K562 (cell line): ENCODE results near the gene MFSD12. TPM values are rescaled to one million over a fixed set of nuclear protein-coding genes. Genes with fewer than 3 reads are reported as not detected.

Experiments
- ATAC-seq: fragments of 200-7000 bp; cut with Tn5 transposase; 3 replicates; pipeline ENCODE4 v1.9.1; 2020; ENCODE audit warnings: moderate library complexity
- BruUV-seq: library from RNA; stranded (reverse); fragments of 400-500 nt; replicated peaks from 2 replicates; lab custom pipeline; 2021; lab: Mats Ljungman, UMichigan
- CTCF ChIA-PET: fragments of 300-600 bp; formaldehyde crosslinking; extraction: SDS; loops from one replicate; lab custom pipeline; 2021; ENCODE audit warnings: low intra/inter-chr PET ratio; lab: Yijun Ruan, JAX
- POLR2A ChIA-PET: fragments of 300-600, 350-650 bp; sonication (Branson Sonifier 250); formaldehyde crosslinking; extraction: SDS; loops from one replicate; lab custom pipeline; 2021; ENCODE audit warnings: antibody characterized with exemption, inconsistent platforms; lab: Yijun Ruan, JAX
- DNase-seq, 4 experiments: peaks; one replicate each; pipeline versions ENCODE4 v3.0.0 to v3.0.0-alpha.2; 2011 to 2018; ENCODE audit warnings: low spot score in 3 of 4, mixed read lengths in 3 of 4; ENCODE audit errors: extremely low read depth in 1 of 4
- FAIRE-seq: peaks from 2 replicates; lab custom pipeline; 2011; peaks lifted over from hg19 to GRCh38; lab: Jason Lieb, UNC
- H2AFZ ChIP-seq: 2 replicates; pipeline ENCODE4 v1.6.0; 2011; ENCODE audit warnings: low read depth, low read length, control low read depth, inconsistent platforms
- H3K27ac ChIP-seq: fragments of 200-600 bp; 3 replicates; pipeline ENCODE4 v1.8.0; 2011; ENCODE audit warnings: low read depth, mild to moderate bottlenecking, control low read depth, inconsistent platforms, low read length, moderate library complexity, mixed read lengths; ENCODE audit errors: extremely low read depth
- H3K27me3 ChIP-seq, 2 experiments: fragments of 300-600 bp in 1 of 2; 2 replicates in 1 of 2; 3 replicates in 1 of 2; pipeline versions ENCODE4 v1.6.0 to v1.8.0; 2011; ENCODE audit warnings: inconsistent platforms in 2 of 2, low read length in 2 of 2, mild to moderate bottlenecking in 1 of 2, mixed read lengths in 1 of 2, moderate library complexity in 1 of 2; ENCODE audit not compliant: control insufficient read depth in 2 of 2, insufficient read depth in 2 of 2
- H3K36me3 ChIP-seq: fragments of 300-600 bp; 3 replicates; pipeline ENCODE4 v1.8.0; 2011; ENCODE audit warnings: mild to moderate bottlenecking, low read length, inconsistent platforms; ENCODE audit not compliant: control insufficient read depth, insufficient read depth
- H3K4me1 ChIP-seq, 2 experiments: fragments of 200-600 bp in 1 of 2; replicated peaks in 1 of 2; 2 replicates in 1 of 2; 3 replicates in 1 of 2; pipeline versions ENCODE4 v1.5.1 to v1.8.0; 2011; ENCODE audit warnings: inconsistent platforms in 2 of 2, low read length in 2 of 2, mild to moderate bottlenecking in 1 of 2, mixed read lengths in 1 of 2, moderate library complexity in 1 of 2; ENCODE audit not compliant: control insufficient read depth in 2 of 2, insufficient read depth in 2 of 2
- H3K4me2 ChIP-seq: 2 replicates; pipeline ENCODE4 v1.6.1; 2011; ENCODE audit warnings: low read length, control low read depth, inconsistent platforms, mixed read lengths; ENCODE audit not compliant: insufficient read depth
- H3K4me3 ChIP-seq: fragments of 200-600 bp; sonication (generic), shearing (Covaris generic); 2 replicates; pipeline ENCODE4 v1.5.1; 2016; ENCODE audit warnings: control low read depth, inconsistent platforms
- H3K79me2 ChIP-seq: fragments of 200-600 bp; 3 replicates; pipeline ENCODE4 v1.8.0; 2011; ENCODE audit warnings: low read length, inconsistent platforms; ENCODE audit not compliant: control insufficient read depth, insufficient read depth
- H3K9ac ChIP-seq, 2 experiments: 2 replicates each; pipeline versions ENCODE4 v1.6.0 to v1.6.1; 2011; ENCODE audit warnings: low read depth in 2 of 2, low read length in 2 of 2, control low read depth in 1 of 2, inconsistent platforms in 1 of 2, mild to moderate bottlenecking in 1 of 2, mixed read lengths in 1 of 2; ENCODE audit not compliant: insufficient read depth in 1 of 2
- H3K9me1 ChIP-seq: one replicate; pipeline ENCODE4 v1.6.0; 2011; ENCODE audit warnings: inconsistent platforms, mild to moderate bottlenecking, low read length, moderate library complexity; ENCODE audit not compliant: control insufficient read depth, insufficient read depth
- H3K9me3 ChIP-seq: replicated peaks from 2 replicates; pipeline ENCODE4 v1.5.1; 2011; ENCODE audit warnings: low read depth, low read length, inconsistent platforms; ENCODE audit not compliant: control insufficient read depth, insufficient read depth
- H4K20me1 ChIP-seq: replicated peaks from 2 replicates; pipeline ENCODE4 v1.6.1; 2011; ENCODE audit warnings: low read length, inconsistent platforms, mixed read lengths; ENCODE audit not compliant: control insufficient read depth, insufficient read depth
- CREB1 ChIP-seq, 2 experiments: sonication (generic) in 1 of 2; formaldehyde crosslinking in 1 of 2; IDR thresholded peaks; 2 replicates each; pipeline versions ENCODE4 v1.6.1 to v1.8.0; 2012 to 2022; ENCODE audit warnings: inconsistent platforms in 1 of 2, mild to moderate bottlenecking in 1 of 2, missing genetic modification reagents in 1 of 2, moderate library complexity in 1 of 2
- CXXC5 ChIP-seq: fragments of 250-450 bp; sonication (Bioruptor Pico); IDR thresholded peaks from 2 replicates; pipeline ENCODE4 v1.8.0; 2022; ENCODE audit warnings: inconsistent platforms, mild to moderate bottlenecking, moderate library complexity
- ERF ChIP-seq: fragments of 450-650 bp; formaldehyde crosslinking; IDR thresholded peaks from 2 replicates; pipeline ENCODE4 v1.4.0; 2020; ENCODE audit warnings: mild to moderate bottlenecking, mixed read lengths
- FOXM1 ChIP-seq, 2 experiments: fragments of 450-650 bp in 1 of 2; sonication (generic) in 1 of 2; formaldehyde crosslinking in 1 of 2; IDR thresholded peaks; 2 replicates each; pipeline versions ENCODE4 v1.6.1 to v1.9.0; 2017 to 2022; ENCODE audit warnings: low read depth in 2 of 2, mild to moderate bottlenecking in 2 of 2, missing genetic modification reagents in 1 of 2, moderate library complexity in 1 of 2
- PREB ChIP-seq: sonication (generic); formaldehyde crosslinking; IDR thresholded peaks from 2 replicates; pipeline ENCODE4 v1.8.1; 2023; ENCODE audit warnings: mild to moderate bottlenecking, missing genetic modification reagents
- RBM39 ChIP-seq: fragments of 200-400 bp; formaldehyde crosslinking; optimal IDR thresholded peaks from 2 replicates; pipeline ENCODE3; 2018; ENCODE audit warnings: low read depth, low read length
- SP1 ChIP-seq: sonication (generic); formaldehyde crosslinking; IDR thresholded peaks from 2 replicates; pipeline ENCODE4 v1.8.1; 2022; ENCODE audit warnings: mild to moderate bottlenecking, missing genetic modification reagents
- TFAP4 ChIP-seq: sonication (generic); formaldehyde crosslinking; IDR thresholded peaks from 2 replicates; pipeline ENCODE4 v1.8.0; 2022; ENCODE audit warnings: missing genetic modification reagents, mild to moderate bottlenecking, moderate library complexity, borderline replicate concordance
- TOE1 ChIP-seq, 2 experiments: fragments of 450-650 bp in 1 of 2; sonication (generic) in 1 of 2; formaldehyde crosslinking in 1 of 2; IDR thresholded peaks; 2 replicates each; pipeline versions ENCODE4 v1.7.1 to v1.8.0; 2016 to 2022; ENCODE audit warnings: borderline replicate concordance in 2 of 2, mild to moderate bottlenecking in 2 of 2, antibody characterized with exemption in 1 of 2, inconsistent platforms in 1 of 2, low read depth in 1 of 2, missing genetic modification reagents in 1 of 2, moderate library complexity in 1 of 2
- VEZF1 ChIP-seq: fragments of 200-800 bp; sonication (Bioruptor generic); IDR thresholded peaks from 2 replicates; pipeline ENCODE4 v1.6.1; 2017; ENCODE audit warnings: missing genetic modification characterization, missing compliant biosample characterization
- ZNF707 ChIP-seq: fragments of 250-450 bp; sonication (Bioruptor Pico); conservative IDR thresholded peaks from 2 replicates; pipeline ENCODE4 v1.8.0; 2022; ENCODE audit warnings: inconsistent platforms, mild to moderate bottlenecking, moderate library complexity
- WGBS: fragments of 100-300 bp; shearing (Covaris generic); methylation state at CpG from one replicate; pipeline ENCODE4 v1.1.6; 2016; ENCODE audit warnings: low coverage, mixed read lengths; ENCODE audit not compliant: insufficient coverage; ENCODE audit errors: missing lambda C conversion rate; 5-methylcytosine and 5-hydroxymethylcytosine counted together
- in situ Hi-C: fragments of 300-500 bp; cut with MboI; formaldehyde crosslinking; loops from 4 replicates; pipeline ENCODE4 v1.15.0; 2018; ENCODE audit warnings: inconsistent platforms, mixed read lengths
- intact Hi-C: fragments of 100-400 bp; cut with micrococcal nuclease; formaldehyde crosslinking; loops from 2 replicates; pipeline ENCODE4 v1.14.2; 2022
- polyA plus RNA-seq, 8 experiments: library from polyadenylated mRNA; depleted of rRNA in 4 of 8; stranded (reverse) in 5 of 8; unstranded in 3 of 8; fragments of >200 nt; fragmentation: Nextera tagmentation in 2 of 8; fragmentation: Illumina TruSeq in 1 of 8; extraction: Ambion mirVana in 2 of 8; extraction: Trizol in 1 of 8; gene quantifications; 2 replicates each; pipeline versions ENCODE4 v1.2.1 to v1.2.3, GENCODE V29; 2011 to 2014; ENCODE audit warnings: inconsistent platforms in 1 of 8, missing spikeins in 1 of 8
- total RNA-seq, 7 experiments: library from RNA; depleted of rRNA in 6 of 7; stranded (reverse); fragments of >200 nt in 6 of 7; fragmentation: Illumina TruSeq in 2 of 7; extraction: Trizol in 2 of 7; gene quantifications; 2 replicates each; pipeline versions ENCODE4 v1.2.1 to v1.2.3, GENCODE V29; 2011 to 2021; ENCODE audit warnings: low replicate concordance in 1 of 7

Gene MFSD12
- total and polyA plus RNA-seq, 9 of the 15 experiments (the other 6 are each of a cell fraction or from before 2014, with no cell fraction given), result 0.69 to 112 (median 31.8) TPM

- peak; percentile 19; the same call in 1 of the 2 replicates for TF ChIP-seq TFAP4 (CRISPR knock-in tag)
Observed at GRCh38 chr19:3572855-3573161, 15.4 kb upstream of the MFSD12 start, which contains the start of gene HMG20B (continued).

- H3K9me1 ChIP-seq, result no peaks in the 10 kb centered on the region
- ATAC-seq (peak; percentile 92), FAIRE-seq (peak; percentile 99), DNase-seq (peak; percentile 93 to 100 (median 96))
- H4K20me1 ChIP-seq, result peaks cover 3% of the 10 kb centered on the region; the same call in 1 of the 2 replicates
- H2AFZ ChIP-seq, result peak overlapping the region; percentile 37
- WGBS, result 7% methylated on average over 40 of the region's 48 CpGs
- no peaks in the 10 kb centered on the region for H3K27me3 ChIP-seq
- peaks cover 20% of the 10 kb centered on the region for H3K79me2 ChIP-seq
- CTCF ChIA-PET, result no interaction called here
- POLR2A ChIA-PET, result no interaction called here
- BruUV-seq, result no TSS peak
- in situ Hi-C loops (no loop called here), intact Hi-C loops (loop anchor here (2.0 kb wide), 1 partner anchor 15 kb away; the partner anchor contains the start of gene MFSD12)
- no peaks in the 10 kb centered on the region for H3K9me3 ChIP-seq
- peak overlapping the region; percentile 98 for H3K4me3 ChIP-seq
- peaks cover 31% of the 10 kb centered on the region for H3K36me3 ChIP-seq
- peaks cover 25 to 62% of the 10 kb centered on the region in 2 experiments for H3K4me1 ChIP-seq
- peak overlapping the region; percentile 53 for H3K4me2 ChIP-seq
- no peak overlapping the region for H3K27ac ChIP-seq
- peak overlapping the region in 1 of 2 experiments; percentile 22; a peak in 2 of 4 replicates for H3K9ac ChIP-seq
- TF ChIP-seq CREB1 (IDR thresholded peaks at IDR 0.05), result peak; percentile 51; the same call in 1 of the 2 replicates
- peak; percentile 31; the same call in 1 of the 2 replicates for TF ChIP-seq CREB1 (CRISPR knock-in tag; IDR thresholded peaks at IDR 0.05)
- no peak for TF ChIP-seq PREB (CRISPR knock-in tag)
- 0 out of 2 replicates have a peak, but pooled peaks have one; percentile 20 for TF ChIP-seq ERF (CRISPR knock-in tag)
- peak; percentile 96; the same call in 1 of the 2 replicates for TF ChIP-seq VEZF1 (CRISPR knock-in tag)
- peak; percentile 80 for TF ChIP-seq SP1 (CRISPR knock-in tag)
- TF ChIP-seq TOE1 (IDR thresholded peaks at IDR 0.05; ENCODE audit: borderline replicate concordance), result peak; percentile 62; the same call in 1 of the 2 replicates
- no peak for TF ChIP-seq TOE1 (CRISPR knock-in tag; IDR thresholded peaks at IDR 0.05; ENCODE audit: borderline replicate concordance, low read depth)
- TF ChIP-seq FOXM1 (IDR thresholded peaks at IDR 0.05; ENCODE audit: low read depth), result no peak; the same call in 1 of the 2 replicates
- TF ChIP-seq FOXM1 (CRISPR knock-in tag; IDR thresholded peaks at IDR 0.05; ENCODE audit: low read depth), result no peak
- no peak for TF ChIP-seq RBM39
- TF ChIP-seq CXXC5, result peak; percentile 95
- no peak for TF ChIP-seq ZNF707
Observed at GRCh38 chr19:3572132-3572854, 14.9 kb upstream of the MFSD12 start.
